K562 (cell line): Measurements from ENCODE around the gene TRAF7. TPM values are rescaled to one million over a fixed set of nuclear protein-coding genes. Genes with fewer than 3 reads are reported as not detected.

Experiments used
- ADNP ChIP-seq: fragments of 200-800 bp; sonication (Bioruptor generic); IDR thresholded peaks from 2 replicates; pipeline ENCODE4 v1.6.1; 2016; ENCODE audit warnings: missing genetic modification characterization, missing compliant biosample characterization
- ARID2 ChIP-seq: fragments of 450-650 bp; IDR thresholded peaks from 2 replicates; pipeline ENCODE4 v1.6.1; 2017; ENCODE audit warnings: antibody characterized with exemption, mild to moderate bottlenecking
- ATF3 ChIP-seq, 2 experiments: fragments of 450-650 bp in 1 of 2; sonication (generic) in 1 of 2; formaldehyde crosslinking in 1 of 2; IDR thresholded peaks in 1 of 2; conservative IDR thresholded peaks in 1 of 2; 2 replicates each; pipeline versions ENCODE4 v1.6.1 to v1.8.1; 2016 to 2023; ENCODE audit warnings: mild to moderate bottlenecking in 2 of 2, moderate library complexity in 2 of 2, inconsistent platforms in 1 of 2, missing genetic modification reagents in 1 of 2
- ATF7 ChIP-seq: fragments of 450-650 bp; IDR thresholded peaks from 2 replicates; pipeline ENCODE4 v1.7.1; 2014; ENCODE audit warnings: mild to moderate bottlenecking, moderate library complexity
- CHCHD3 ChIP-seq: fragments of 250-450 bp; sonication (Bioruptor Pico); IDR thresholded peaks from 2 replicates; pipeline ENCODE4 v2.1.2; 2022; ENCODE audit warnings: mild to moderate bottlenecking
- CREM ChIP-seq: IDR thresholded peaks from 2 replicates; pipeline ENCODE4 v1.6.1; 2014; ENCODE audit warnings: antibody characterized with exemption, low read depth
- EHMT2 ChIP-seq: fragments of 450-650 bp; IDR thresholded peaks from 2 replicates; pipeline ENCODE4 v1.6.1; 2018; ENCODE audit warnings: antibody characterized with exemption
- ELF1 ChIP-seq: fragments of 200-800 bp; sonication (Bioruptor generic); IDR thresholded peaks from 2 replicates; pipeline ENCODE4 v1.6.1; 2016; ENCODE audit warnings: missing genetic modification characterization, missing compliant biosample characterization
- ESRRA ChIP-seq: fragments of 450-650 bp; IDR thresholded peaks from 2 replicates; pipeline ENCODE4 v1.6.1; 2014; ENCODE audit warnings: low read depth, mild to moderate bottlenecking, moderate library complexity, borderline replicate concordance
- IRF9 ChIP-seq: fragments of 450-650 bp; IDR thresholded peaks from 2 replicates; pipeline ENCODE4 v1.6.1; 2016; ENCODE audit warnings: missing biosample characterization, missing genetic modification characterization
- KHSRP ChIP-seq: fragments of 450-650 bp; IDR thresholded peaks from 2 replicates; pipeline ENCODE4 v1.6.1; 2017
- KLF6 ChIP-seq: fragments of 250-450 bp; sonication (Bioruptor Pico); IDR thresholded peaks from 2 replicates; pipeline ENCODE4 v1.4.0; 2020; ENCODE audit warnings: mild to moderate bottlenecking, moderate library complexity, borderline replicate concordance
- L3MBTL2 ChIP-seq: fragments of 450-650 bp; IDR thresholded peaks from 2 replicates; pipeline ENCODE4 v1.6.1; 2016; ENCODE audit warnings: mild to moderate bottlenecking, moderate library complexity
- MTA3 ChIP-seq: fragments of 450-650 bp; formaldehyde crosslinking; IDR thresholded peaks from 2 replicates; pipeline ENCODE4 v1.6.1; 2017; ENCODE audit warnings: mild to moderate bottlenecking, borderline replicate concordance
- NCOR1 ChIP-seq: fragments of 450-650 bp; IDR thresholded peaks from 2 replicates; pipeline ENCODE4 v1.6.1; 2016; ENCODE audit warnings: mild to moderate bottlenecking, moderate library complexity
- NR4A1 ChIP-seq, 2 experiments: fragments of 250-450 bp in 1 of 2; fragments of 450-650 bp in 1 of 2; sonication (Bioruptor Pico) in 1 of 2; IDR thresholded peaks; 2 replicates each; pipeline versions ENCODE4 v1.4.0 to v1.6.1; 2016 to 2020; ENCODE audit warnings: mild to moderate bottlenecking in 2 of 2, missing compliant biosample characterization in 1 of 2, missing genetic modification characterization in 1 of 2, moderate library complexity in 1 of 2
- PML ChIP-seq: IDR thresholded peaks from 2 replicates; pipeline ENCODE4 v1.6.1; 2012; ENCODE audit warnings: low read length, inconsistent platforms
- RBM34 ChIP-seq: fragments of 200-400 bp; formaldehyde crosslinking; IDR thresholded peaks from 2 replicates; pipeline ENCODE4 v1.6.1; 2018; ENCODE audit warnings: low read length, borderline replicate concordance; ENCODE audit not compliant: insufficient read depth
- RNF2 ChIP-seq: sonication (generic); IDR thresholded peaks from 2 replicates; pipeline ENCODE4 v1.6.1; 2016
- SMARCC2 ChIP-seq: fragments of 450-650 bp; IDR thresholded peaks from 2 replicates; pipeline ENCODE4 v1.6.1; 2017; ENCODE audit warnings: antibody characterized with exemption, moderate library complexity, mild to moderate bottlenecking, low read depth
- XRCC5 ChIP-seq: fragments of 200-400 bp; formaldehyde crosslinking; IDR thresholded peaks from 2 replicates; pipeline ENCODE4 v1.6.1; 2017; ENCODE audit warnings: low read depth, mild to moderate bottlenecking, low read length
- ZKSCAN3 ChIP-seq: fragments of 250-450 bp; sonication (Bioruptor Pico); IDR thresholded peaks from 2 replicates; pipeline ENCODE4 v1.4.0; 2020
- ZNF146 ChIP-seq: IDR thresholded peaks from one replicate; pipeline ENCODE4 v1.6.1; 2018; ENCODE audit warnings: missing compliant biosample characterization; ENCODE audit not compliant: unreplicated experiment
- polyA plus RNA-seq, 8 experiments: library from polyadenylated mRNA; depleted of rRNA in 4 of 8; stranded (reverse) in 5 of 8; unstranded in 3 of 8; fragments of >200 nt; fragmentation: Nextera tagmentation in 2 of 8; fragmentation: Illumina TruSeq in 1 of 8; extraction: Ambion mirVana in 2 of 8; extraction: Trizol in 1 of 8; gene quantifications; 2 replicates each; pipeline versions ENCODE4 v1.2.1 to v1.2.3, GENCODE V29; 2011 to 2014; ENCODE audit warnings: inconsistent platforms in 1 of 8, missing spikeins in 1 of 8
- total RNA-seq, 7 experiments: library from RNA; depleted of rRNA in 6 of 7; stranded (reverse); fragments of >200 nt in 6 of 7; fragmentation: Illumina TruSeq in 2 of 7; extraction: Trizol in 2 of 7; gene quantifications; 2 replicates each; pipeline versions ENCODE4 v1.2.1 to v1.2.3, GENCODE V29; 2011 to 2021; ENCODE audit warnings: low replicate concordance in 1 of 7
- TF ChIP-seq, protein P1 (sequence below): sonication (generic); formaldehyde crosslinking; IDR thresholded peaks from 2 replicates; pipeline ENCODE4 v1.8.0; 2022; ENCODE audit warnings: mild to moderate bottlenecking, missing genetic modification reagents
- TF ChIP-seq, protein P2 (sequence below): IDR thresholded peaks from 3 replicates; pipeline ENCODE4 v1.6.1; 2011; ENCODE audit warnings: borderline replicate concordance, mild to moderate bottlenecking; ENCODE audit not compliant: insufficient read length, insufficient read depth

TRAF7 gene
- total and polyA plus RNA-seq, 9 of the 15 experiments (the other 6 are each of a cell fraction or from before 2014, with no cell fraction given), result 1.1 to 113 (median 41.6) TPM

- no peak for TF ChIP-seq KHSRP
- TF ChIP-seq ADNP (tag), result no peak
- peak; percentile 34; the same call in 1 of the 2 replicates for TF ChIP-seq L3MBTL2
- TF ChIP-seq CHCHD3, result 0 out of 2 replicates have a peak, but pooled peaks have one; percentile 64
- no peak for TF ChIP-seq IRF9 (tag)
- no peak for TF ChIP-seq RBM34
- no peak for TF ChIP-seq NR4A1 (CRISPR knock-in tag; IDR thresholded peaks at IDR 0.05)
- TF ChIP-seq NR4A1 (tag; IDR thresholded peaks at IDR 0.05), result 0 out of 2 replicates have a peak, but pooled peaks have one; percentile 19
- TF ChIP-seq MTA3, result peak; percentile 53; the same call in 1 of the 2 replicates
- no peak for TF ChIP-seq ARID2
- peak; percentile 51 for TF ChIP-seq CREM
- no peak for TF ChIP-seq ZNF146 (CRISPR knock-in tag)
- TF ChIP-seq NCOR1, result 0 out of 2 replicates have a peak, but pooled peaks have one; percentile 11
- no peak for TF ChIP-seq ZKSCAN3 (CRISPR knock-in tag)
- no peak for TF ChIP-seq ATF7
- TF ChIP-seq ESRRA, result peak; percentile 77
- TF ChIP-seq, protein P1, sequence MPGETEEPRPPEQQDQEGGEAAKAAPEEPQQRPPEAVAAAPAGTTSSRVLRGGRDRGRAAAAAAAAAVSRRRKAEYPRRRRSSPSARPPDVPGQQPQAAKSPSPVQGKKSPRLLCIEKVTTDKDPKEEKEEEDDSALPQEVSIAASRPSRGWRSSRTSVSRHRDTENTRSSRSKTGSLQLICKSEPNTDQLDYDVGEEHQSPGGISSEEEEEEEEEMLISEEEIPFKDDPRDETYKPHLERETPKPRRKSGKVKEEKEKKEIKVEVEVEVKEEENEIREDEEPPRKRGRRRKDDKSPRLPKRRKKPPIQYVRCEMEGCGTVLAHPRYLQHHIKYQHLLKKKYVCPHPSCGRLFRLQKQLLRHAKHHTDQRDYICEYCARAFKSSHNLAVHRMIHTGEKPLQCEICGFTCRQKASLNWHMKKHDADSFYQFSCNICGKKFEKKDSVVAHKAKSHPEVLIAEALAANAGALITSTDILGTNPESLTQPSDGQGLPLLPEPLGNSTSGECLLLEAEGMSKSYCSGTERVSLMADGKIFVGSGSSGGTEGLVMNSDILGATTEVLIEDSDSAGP, result 0 out of 2 replicates have a peak, but pooled peaks have one; percentile 43
- TF ChIP-seq EHMT2, result no peak
- TF ChIP-seq RNF2, result peak; percentile 30; the same call in 1 of the 2 replicates
- TF ChIP-seq PML, result peak; percentile 20; the same call in 1 of the 2 replicates
- TF ChIP-seq, protein P2, sequence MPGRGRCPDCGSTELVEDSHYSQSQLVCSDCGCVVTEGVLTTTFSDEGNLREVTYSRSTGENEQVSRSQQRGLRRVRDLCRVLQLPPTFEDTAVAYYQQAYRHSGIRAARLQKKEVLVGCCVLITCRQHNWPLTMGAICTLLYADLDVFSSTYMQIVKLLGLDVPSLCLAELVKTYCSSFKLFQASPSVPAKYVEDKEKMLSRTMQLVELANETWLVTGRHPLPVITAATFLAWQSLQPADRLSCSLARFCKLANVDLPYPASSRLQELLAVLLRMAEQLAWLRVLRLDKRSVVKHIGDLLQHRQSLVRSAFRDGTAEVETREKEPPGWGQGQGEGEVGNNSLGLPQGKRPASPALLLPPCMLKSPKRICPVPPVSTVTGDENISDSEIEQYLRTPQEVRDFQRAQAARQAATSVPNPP, result no peak
- no peak for TF ChIP-seq ATF3 (IDR thresholded peaks at IDR 0.05)
- TF ChIP-seq ATF3 (CRISPR knock-in tag; conservative IDR thresholded peaks at IDR 0.05), result no peak
- TF ChIP-seq SMARCC2, result no peak
- TF ChIP-seq ELF1, result no peak
- no peak for TF ChIP-seq XRCC5
- no peak for TF ChIP-seq KLF6 (CRISPR knock-in tag)
These were observed 2.7 kb upstream of the TRAF7 start (continued) for GRCh38 chr16:2152695-2153506.
